ENCODE data around the gene EPG5.

- TF ChIP-seq FOXM1 (IDR thresholded peaks at IDR 0.05; ENCODE audit: borderline replicate concordance, low read depth) (no peak), CREB1 (IDR thresholded peaks at IDR 0.05; ENCODE audit: low read depth) (no peak), MAX (IDR thresholded peaks at IDR 0.05) (no peak)
These were observed 128.6 kb downstream of the EPG5 start for GRCh38 chr18:45838302-45839070.
